SK-N-SH treated with all-trans-retinoic acid at 6 μM for 48 hours (cell line): Measurements from ENCODE around the gene ADCYAP1R1.

Experiments
- GLIS3 ChIP-seq: fragments of 250-450 bp; sonication (Bioruptor Pico); IDR thresholded peaks from 2 replicates; pipeline ENCODE4 v1.5.0; 2020; ENCODE audit warnings: mild to moderate bottlenecking, moderate library complexity
- PATZ1 ChIP-seq: fragments of 250-450 bp; sonication (Bioruptor Pico); IDR thresholded peaks from 2 replicates; pipeline ENCODE4 v1.8.0; 2020; ENCODE audit warnings: mild to moderate bottlenecking, moderate library complexity, borderline replicate concordance
- POU6F1 ChIP-seq: fragments of 250-450 bp; sonication (Bioruptor Pico); IDR thresholded peaks from 2 replicates; pipeline ENCODE4 v1.8.0; 2021; ENCODE audit warnings: low read depth, mild to moderate bottlenecking, moderate library complexity, borderline replicate concordance
- PPARA ChIP-seq: fragments of 250-450 bp; sonication (Bioruptor Pico); IDR thresholded peaks from 2 replicates; pipeline ENCODE4 v1.5.0; 2020; ENCODE audit warnings: mild to moderate bottlenecking, borderline replicate concordance
- ZFP3 ChIP-seq: fragments of 250-450 bp; sonication (Bioruptor Pico); IDR thresholded peaks from 2 replicates; pipeline ENCODE4 v1.5.0; 2020; ENCODE audit warnings: mild to moderate bottlenecking, moderate library complexity
- ZFP30 ChIP-seq: fragments of 450-650 bp; formaldehyde crosslinking; IDR thresholded peaks from 2 replicates; pipeline ENCODE4 v1.5.0; 2022; ENCODE audit warnings: mild to moderate bottlenecking, moderate library complexity
- ZNF8 ChIP-seq: fragments of 450-650 bp; formaldehyde crosslinking; IDR thresholded peaks from 2 replicates; pipeline ENCODE4 v1.5.0; 2020; ENCODE audit warnings: mild to moderate bottlenecking, moderate library complexity
- TF ChIP-seq, protein P1 (sequence below): fragments of 250-450 bp; sonication (Bioruptor Pico); IDR thresholded peaks from 2 replicates; pipeline ENCODE4 v1.5.0; 2020; ENCODE audit warnings: mild to moderate bottlenecking, moderate library complexity

- no peak for TF ChIP-seq GLIS3 (CRISPR knock-in tag)
- TF ChIP-seq PATZ1 (CRISPR knock-in tag) = no peak
- no peak for TF ChIP-seq POU6F1 (CRISPR knock-in tag)
- TF ChIP-seq, protein P1, sequence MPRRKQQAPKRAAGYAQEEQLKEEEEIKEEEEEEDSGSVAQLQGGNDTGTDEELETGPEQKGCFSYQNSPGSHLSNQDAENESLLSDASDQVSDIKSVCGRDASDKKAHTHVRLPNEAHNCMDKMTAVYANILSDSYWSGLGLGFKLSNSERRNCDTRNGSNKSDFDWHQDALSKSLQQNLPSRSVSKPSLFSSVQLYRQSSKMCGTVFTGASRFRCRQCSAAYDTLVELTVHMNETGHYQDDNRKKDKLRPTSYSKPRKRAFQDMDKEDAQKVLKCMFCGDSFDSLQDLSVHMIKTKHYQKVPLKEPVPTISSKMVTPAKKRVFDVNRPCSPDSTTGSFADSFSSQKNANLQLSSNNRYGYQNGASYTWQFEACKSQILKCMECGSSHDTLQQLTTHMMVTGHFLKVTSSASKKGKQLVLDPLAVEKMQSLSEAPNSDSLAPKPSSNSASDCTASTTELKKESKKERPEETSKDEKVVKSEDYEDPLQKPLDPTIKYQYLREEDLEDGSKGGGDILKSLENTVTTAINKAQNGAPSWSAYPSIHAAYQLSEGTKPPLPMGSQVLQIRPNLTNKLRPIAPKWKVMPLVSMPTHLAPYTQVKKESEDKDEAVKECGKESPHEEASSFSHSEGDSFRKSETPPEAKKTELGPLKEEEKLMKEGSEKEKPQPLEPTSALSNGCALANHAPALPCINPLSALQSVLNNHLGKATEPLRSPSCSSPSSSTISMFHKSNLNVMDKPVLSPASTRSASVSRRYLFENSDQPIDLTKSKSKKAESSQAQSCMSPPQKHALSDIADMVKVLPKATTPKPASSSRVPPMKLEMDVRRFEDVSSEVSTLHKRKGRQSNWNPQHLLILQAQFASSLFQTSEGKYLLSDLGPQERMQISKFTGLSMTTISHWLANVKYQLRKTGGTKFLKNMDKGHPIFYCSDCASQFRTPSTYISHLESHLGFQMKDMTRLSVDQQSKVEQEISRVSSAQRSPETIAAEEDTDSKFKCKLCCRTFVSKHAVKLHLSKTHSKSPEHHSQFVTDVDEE (CRISPR knock-in tag) = no peak
- no peak for TF ChIP-seq ZFP30 (CRISPR knock-in tag)
- TF ChIP-seq PPARA (CRISPR knock-in tag) = no peak
- TF ChIP-seq ZNF8 = no peak
- no peak for TF ChIP-seq ZFP3 (CRISPR knock-in tag)
Observed at GRCh38 chr7:31100445-31100844, 48.3 kb downstream of the ADCYAP1R1 start.
